Measurements from ENCODE around the gene CRB3.
A peak's percentile ranks its signal among the peaks of the same experiment; 100 is the strongest.
"Not testable (repeated sequence)": the region's sequence is repeated elsewhere in the genome, so short reads cannot be mapped to it uniquely, and the experiment has no call there.

The CRB3 gene, protein sequence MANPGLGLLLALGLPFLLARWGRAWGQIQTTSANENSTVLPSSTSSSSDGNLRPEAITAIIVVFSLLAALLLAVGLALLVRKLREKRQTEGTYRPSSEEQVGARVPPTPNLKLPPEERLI

DNA sequence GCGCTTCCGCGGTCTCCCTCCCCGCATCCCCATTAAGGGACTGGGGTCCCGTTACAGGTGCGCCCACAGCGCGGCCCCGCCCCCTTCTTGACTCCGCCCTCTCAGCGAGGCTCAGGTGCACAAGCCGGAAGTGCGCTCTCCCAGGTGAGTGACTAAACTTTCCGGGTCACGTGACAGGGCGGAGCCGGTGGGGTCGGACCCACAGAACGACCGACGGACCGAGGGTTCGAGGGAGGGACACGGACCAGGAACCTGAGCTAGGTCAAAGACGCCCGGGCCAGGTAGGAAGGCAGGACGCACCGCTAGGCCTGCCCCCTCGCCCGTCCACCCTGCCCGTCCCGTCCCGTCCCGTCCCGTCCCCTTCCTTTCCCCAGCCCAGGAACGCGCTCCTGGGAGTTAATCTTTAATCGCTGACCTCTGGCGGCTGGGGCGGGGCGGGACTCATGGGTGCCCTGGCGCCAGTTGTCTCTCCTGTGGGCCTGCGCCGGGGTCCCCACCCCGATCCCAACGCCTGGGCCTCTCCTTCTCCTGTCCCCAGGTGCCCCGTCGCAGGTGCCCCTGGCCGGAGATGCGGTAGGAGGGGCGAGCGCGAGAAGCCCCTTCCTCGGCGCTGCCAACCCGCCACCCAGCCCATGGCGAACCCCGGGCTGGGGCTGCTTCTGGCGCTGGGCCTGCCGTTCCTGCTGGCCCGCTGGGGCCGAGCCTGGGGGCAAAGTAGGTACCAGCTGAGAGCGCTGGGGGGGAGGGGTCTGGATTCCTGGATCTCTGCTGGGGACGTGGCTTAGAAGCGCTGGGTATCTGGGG is at the start of gene CRB3:
Gene CRB3 (plus strand): TSS at position 202 of the 804 bp plus-strand sequence. CDS start 431 bp downstream, at position 633.
- DNase-seq: no peak

DNA sequence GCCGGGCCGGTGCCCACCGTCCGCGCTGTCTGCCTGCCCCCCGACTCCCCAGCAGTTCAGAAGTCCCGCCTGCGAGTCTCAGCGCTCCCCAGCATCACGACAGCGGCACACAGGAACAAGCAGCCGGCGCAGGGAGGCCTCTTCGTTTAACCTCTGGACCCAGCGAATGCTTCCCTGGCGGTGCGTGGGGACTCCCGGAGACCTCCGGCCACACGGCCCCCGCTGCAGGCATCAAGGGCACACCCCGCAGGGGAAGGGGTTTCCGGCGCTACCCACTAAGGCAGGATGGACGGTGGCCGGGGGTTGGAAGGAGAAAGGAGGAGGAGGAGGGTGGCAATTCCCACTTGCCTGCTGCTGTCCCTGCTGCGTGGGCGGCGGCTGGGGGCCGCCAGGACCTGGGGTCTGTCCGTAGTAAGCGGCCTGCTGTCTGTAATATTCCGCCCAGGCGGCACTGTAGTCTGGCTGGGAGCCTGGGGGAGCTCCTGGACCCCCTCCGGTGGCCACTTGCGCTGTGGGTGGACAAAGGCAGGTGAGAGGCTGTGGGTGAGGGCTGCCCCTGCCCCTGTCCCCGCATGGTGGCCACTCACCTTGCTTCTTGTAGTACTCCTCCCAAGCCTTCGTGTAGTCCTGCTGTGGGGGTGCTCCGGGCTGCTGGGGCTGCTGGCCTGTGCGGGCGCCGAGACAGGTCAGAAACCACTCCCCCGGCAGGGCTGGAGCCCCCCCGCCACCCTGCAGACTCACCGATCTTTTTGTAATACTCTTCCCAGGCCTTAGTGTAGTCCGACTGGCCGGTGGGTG is 49.1 kb upstream of the CRB3 start:
- DNase-seq: no peak

DNA sequence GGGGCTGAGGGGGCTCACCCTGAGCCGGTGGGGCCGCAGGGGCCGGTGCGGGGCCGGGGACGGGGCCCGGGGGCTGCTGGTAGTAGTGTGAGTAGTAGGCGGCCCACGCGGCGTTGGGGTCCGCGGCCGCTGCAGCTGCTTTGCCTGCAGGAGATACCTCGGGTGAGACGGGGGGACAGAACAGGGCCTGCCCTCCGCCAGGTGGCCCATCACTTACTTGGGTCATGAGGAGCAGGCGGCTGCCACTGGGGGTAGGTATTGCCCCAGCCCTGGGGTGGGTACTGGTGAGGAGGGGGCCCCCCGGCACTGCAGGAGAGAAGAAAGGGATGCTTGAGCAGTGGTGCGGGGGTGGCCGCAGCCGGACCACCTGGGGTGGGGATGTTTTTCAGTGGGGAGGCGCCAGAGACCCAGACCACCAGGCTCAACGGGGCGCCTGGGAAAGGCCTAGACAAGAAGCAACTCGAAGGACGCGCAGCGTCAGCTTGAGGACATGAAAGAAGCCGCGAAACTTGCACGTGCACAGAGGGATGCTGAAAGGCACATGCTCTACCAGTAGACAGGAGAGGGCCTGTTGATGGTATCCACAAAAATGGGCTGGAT is 48.4 kb upstream of the CRB3 start:
- DNase-seq: no peak

DNA sequence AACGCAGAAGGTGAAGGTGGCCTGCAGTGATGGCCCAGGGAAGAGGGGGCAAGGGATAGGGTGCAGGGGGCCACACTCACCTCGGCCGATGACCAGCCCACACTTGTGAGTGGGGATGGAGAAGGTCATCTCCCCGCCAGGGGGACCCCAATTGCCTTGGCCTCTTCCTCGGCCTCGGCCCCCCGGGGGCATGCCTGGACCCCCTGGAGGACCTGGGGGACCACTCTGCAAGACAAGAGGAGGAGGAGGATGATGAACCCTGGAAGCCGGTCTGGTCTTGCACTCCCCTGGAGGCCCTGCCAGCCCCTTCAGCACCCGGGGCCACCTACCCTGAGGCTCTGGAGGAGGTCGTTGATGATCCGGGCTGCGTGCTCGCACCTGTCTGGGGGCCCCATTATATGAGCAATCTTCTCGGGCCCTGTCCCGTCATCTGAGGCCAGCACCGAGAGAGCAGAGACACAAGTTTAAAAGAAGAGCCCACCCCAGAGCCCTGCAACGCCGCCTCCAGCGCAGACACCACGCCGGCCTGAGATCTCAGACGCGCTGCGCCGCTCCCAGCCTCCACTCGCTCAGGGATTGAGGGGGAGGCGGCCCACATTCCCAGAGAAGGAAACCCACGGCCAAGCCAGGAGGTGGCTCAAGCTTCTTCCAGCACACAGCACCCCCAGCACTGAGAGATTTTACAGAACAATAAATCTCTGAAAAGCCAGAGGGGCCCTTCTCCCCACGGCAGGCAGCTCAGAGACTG is 47.2 kb upstream of the CRB3 start:
- no peak for DNase-seq

DNA sequence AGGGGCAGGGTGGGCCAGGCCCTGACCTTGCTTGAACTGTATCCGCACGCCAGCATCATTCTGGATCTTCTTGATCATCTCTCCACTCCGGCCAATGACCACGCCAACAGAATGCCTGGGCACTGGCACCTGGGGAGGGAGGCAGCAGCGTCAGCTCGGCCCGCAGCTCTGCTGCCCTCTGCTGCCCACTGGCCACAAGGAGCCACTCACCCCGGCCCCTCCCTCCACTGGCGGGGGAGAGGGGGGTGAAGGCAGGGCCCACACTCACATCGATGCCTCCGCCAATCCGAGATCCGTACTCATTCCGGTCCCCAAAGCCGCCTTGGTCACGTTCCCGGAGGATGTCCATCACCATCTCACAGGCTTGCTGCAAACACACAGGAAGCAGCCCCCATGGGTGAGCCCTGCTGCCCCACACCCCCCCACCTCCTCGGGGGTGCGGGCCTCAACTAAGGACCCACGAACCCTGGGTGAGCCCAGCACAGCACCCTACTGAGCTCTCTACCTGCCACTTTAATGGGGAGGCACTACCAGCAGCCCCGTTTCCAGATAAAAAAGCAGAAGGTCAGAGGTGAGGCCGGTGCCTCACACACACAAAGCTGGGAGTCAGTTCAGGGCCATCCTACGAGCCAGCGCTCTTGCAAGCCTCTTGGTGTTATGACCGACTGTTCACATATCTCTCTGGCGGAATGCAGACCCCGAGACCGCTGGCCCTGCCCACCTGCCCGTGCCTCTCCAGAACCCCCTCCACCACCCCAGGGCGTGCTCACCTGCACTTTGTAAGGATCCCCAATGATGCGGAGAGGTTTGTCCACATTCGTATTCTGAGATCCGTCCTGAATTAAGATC is 46.1 kb upstream of the CRB3 start:
- DNase-seq: no peak

DNA sequence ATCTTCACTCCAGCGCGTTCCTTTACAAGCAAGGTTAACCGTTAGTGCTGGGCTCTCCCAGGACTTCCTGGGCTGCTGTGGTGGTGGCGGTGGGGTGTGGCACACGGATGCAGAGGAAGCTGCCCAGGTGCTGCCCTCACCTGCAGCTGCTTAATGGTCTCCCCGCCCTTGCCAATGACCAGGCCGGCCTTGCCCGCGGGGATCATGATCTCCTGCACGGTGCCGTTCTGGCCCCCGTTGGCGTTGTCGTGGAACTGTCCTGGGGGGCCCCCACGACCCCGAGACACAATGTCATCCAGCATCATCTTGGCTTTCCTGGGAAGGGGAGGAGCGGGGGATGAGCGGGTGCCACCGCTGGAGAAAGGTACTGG is 45.5 kb upstream of the CRB3 start:
- no peak for DNase-seq

DNA sequence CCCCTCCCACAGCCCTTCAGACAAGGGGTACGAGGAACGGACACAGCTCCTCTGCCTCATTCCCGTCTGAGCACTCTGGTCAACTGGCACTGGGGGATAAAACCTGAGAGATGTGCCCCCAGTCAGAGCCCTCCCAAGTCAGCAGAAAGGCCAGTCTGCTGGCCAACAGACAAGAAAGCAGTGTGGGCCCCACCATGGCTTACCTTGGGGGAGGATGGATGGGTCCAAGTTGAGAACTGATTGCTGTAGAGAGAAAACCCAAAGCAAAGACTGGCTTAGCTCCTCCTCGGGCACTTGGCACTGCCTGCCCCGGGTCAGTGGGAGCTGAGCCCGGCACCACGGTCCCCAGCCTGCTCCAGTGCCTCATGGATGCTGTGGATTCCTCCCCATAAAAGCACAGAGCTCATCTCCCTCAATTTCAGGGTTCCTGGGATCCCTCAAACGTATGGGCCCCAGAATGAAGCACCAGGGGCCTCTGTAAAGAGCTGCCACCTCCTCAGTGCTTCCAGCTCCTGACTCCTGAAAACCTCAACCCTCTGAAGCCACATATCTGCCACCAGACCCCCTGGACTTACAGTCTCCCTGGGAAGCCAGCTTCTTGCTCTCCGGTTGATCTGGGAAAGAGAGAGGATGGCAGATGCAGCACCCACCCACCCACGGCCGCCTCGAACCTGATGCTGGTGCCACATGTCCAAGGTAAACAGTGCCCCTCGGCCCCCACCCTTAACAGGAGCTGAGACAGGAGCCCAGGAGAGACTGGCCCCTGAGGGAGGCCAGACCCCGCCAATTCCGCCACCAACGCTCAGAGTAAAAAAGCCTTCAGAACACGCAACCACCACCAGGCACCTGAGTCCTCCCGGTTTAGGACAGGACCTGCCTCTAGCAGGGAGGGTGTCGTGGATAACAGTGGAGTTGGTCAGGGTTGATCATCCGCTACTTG is 42.7 kb upstream of the CRB3 start:
- no peak for DNase-seq

DNA sequence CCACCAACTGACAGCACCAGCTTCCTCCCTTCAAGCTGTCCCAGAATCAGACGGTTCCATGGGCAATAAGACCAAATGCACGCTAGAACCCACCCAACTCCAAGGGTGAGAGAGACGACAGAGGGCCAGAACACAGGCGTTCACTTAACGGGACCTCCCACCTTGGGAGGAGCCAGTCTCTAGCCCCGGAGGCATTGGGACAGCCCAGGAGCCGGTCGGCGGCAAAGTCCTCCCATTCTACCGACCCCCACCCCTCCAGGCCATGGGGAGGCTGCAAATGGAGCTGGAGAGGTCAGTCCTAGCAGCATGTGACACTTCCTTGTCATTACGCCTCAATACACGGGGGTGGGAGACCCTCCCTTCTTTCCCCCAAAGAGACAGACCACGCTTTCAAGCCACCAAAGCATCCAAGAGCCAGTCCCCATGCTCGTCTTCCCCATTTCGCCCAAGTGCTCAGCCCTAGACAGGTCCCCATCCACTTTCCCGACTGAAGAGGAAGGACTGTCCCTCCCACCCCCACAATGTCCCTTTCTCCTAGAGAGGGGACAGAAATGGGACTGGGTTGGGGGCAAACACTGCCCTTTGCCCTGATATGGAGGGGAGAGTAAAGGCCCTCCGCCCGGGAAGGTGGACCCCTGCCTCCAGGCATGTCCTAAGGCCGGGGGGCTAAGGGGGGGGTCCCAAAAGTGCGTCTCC is 40.4 kb upstream of the CRB3 start:
- peak; percentile 75 for DNase-seq

DNA sequence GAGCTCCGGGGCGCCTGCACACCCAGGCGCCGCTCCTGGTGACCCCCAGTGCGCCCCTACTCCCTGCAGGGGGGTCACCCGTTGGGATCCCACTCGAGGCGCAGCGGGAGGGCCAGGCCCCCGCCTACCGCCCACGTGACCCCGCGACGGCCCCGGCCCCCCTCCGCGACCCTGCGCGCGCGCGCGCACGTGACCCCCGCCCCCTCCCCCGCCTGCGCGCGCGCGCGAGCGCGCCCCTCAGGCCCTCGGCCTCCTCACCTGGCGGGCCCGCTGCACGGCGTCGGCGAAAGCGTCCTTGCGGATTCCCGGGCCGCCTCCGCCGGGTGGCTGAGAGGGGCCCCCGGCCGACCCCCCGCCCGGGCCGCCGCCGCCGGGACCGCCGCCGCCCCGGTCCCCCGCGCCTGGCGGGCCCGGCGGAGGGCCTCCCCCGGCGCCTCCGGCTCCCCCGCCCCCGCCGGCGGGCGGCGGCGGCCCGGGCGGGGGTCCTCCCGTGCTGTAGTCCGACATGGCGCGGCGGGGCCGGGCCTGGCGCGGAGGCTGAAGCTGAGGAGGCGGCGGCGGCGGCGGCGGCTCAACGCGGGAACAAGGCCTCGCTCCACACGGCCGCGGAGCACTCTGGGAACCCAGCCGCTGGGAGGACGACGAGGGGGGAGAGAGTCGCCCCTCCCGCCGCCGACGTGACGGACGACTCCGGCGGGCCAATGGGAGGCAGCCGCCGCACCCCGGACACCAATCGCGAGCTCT is 39.7 kb upstream of the CRB3 start, which contains the start of gene KHSRP:
Gene KHSRP (minus strand): TSS at position 617 of the 744 bp plus-strand sequence. CDS start 110 bp downstream, at position 507.
- DNase-seq: peak; percentile 7

DNA sequence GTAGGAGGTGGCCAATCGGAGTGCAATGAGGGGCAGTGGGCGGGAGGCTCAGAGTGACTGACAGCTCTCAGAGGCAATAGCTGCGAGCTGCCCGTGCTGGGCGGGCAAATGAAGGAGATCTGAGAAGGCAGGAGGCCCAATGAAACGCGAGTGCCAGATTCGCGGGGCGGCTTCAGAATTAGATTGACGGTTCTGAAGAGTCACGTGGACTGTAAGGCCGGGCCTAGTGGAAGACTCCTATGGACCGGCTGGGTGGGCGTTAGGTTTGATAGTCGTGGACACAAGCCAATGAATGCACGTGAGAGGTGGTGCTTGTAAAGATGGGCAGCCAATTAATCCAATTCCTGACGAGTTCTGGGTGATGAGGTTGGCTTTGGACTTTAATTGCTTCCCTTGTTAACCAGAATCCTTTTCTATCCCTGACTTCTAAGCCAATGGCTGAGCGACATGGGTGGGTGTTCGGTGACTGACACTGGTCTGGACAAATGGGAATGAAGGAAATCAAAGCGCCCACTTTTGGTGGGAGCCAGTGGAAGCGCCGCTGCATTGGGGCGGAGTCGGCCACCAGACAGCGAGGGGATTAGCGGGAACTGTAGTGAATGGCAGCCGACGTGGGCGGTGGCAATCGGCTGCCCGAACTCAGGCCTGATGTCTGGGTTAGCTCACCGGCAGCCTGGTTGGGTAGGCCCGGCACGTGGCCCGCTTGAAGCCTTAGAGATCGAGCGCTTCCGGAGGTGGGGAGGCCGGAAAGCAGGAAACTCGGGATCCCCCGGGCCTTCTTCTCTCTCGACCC is 38.9 kb upstream of the CRB3 start:
- peak; percentile 100 for DNase-seq

DNA sequence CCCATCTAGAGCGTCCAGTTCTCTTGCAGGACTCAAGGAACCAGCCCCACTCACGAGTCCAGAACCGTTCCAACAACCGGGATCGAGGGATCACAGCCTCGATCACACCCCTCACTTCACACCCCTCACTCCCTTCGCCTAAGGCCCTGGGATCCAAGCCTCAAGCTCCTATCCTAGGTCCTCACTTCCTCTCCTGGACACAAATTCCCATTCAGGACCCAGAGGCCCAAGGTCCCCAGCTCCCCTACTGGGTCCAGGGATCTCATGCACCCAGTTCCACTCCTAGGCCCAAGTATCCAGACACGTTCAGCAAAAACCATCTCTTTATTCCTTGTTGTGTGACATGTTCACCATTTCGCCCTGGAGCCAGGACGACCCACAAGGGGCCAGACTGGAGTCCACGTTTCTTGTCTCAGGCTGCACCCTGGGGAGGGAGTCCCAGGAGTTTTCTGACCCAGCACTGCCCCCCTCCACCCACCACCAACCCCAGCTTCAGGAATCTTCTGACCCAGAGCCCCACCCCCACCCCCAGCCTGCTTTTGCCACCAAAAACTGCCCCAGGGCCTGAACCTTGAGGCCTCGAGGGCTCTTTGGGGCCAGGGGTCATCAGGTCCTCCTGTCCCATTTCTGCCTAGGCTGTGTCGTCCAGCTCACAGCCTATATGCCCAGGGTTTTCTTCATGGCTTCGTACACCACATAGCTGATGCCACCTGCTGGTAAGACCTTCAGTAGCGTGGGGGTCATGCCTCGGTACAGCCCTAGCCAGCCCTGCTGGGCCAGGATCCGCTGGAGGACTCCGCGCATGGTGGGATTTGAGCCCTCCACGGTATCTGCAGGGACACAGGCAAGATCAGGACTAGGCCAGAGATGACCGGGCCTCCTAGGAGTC is 38.1 kb upstream of the CRB3 start:
- DNase-seq: peak; percentile 51

DNA sequence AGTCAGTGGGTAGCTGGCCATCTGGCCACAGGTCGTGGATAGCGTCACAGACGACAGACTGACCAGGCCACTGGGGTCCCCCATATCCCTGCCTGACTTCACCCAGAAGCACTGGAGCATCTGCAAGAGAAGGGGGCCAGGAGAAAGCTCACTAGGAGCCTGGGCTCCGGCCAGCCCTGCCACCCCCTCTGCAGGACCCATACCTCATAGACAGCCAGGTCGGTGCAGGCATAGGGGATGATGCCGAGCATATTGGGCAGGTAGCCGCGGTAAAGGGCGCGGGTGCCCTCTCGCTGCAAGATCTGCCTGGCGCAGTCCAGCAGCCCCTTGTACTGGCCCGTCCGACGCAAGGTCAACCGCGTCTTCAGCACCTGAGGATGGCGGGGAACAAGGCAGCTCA is 36.9 kb upstream of the CRB3 start:
- no peak for DNase-seq

DNA sequence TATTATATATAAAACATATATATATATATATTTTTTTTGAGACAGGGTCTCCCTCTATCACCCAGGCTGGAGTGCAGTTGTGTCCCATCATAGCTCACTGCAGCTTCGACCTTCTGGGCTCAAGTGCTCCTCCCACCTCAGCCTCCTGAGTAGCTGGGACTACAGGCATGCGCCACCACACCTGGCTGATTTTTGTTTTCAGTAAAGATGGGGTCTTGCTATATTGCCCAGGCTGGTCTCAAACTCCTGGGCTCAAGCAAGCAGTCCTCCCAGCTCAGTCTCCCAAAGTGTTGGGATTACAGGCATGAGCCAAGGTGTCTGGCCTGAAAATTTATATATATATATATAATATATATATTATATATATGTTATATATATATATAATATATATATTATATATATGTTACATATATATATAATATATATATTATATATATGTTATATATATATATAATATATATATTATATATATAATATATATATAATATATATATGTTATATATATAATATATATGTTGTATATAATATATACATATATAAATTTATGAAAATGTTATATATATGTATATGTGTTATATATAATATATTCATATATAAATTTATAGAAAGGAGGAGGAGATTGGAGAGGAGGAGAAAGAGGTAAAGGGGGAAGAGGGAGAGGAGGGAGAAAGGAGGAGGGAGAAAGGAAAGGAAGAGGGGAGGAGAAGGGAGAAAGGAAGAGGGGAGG is 35.2 kb upstream of the CRB3 start:
- not testable (repeated sequence) for DNase-seq

DNA sequence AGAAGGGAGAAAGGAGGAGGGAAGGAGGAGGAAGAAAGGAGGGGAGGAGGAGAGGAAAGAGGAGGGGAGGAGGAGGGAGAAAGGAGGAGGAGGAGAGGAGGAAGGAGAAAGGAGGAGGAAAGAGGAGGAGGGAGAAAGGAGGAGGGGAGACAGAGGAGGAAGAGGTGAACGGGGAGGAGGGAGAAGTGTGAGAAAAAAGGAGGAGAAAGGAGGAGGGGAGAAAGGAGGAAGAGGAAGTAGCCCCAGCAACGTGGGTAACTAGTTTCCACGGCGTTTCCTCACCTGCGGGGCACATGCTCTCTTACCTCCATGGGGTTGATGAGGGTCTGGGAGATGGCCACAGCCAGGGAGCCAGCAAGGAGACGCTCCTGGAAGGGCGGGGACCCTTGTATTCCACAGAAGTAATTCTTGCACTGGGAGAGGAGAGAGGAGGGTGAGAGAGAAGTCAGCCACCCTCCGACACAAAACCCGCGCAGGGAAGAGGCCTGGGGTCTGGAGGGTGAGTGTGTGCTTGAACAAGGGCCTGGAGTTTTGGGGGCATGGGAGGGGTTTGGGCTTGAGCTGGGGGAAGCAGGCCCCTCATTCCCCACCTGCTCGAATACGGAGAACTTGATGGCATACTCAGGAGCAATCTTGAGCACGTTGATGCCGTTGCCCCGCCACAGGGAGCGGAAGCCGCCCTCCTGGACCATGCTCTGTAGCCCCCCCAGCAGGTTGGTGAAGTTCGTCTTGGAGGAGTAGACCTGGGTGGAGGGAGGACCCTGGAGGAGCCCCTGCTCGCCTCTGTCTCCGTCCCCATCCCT is 34.5 kb upstream of the CRB3 start:
- no peak for DNase-seq

DNA sequence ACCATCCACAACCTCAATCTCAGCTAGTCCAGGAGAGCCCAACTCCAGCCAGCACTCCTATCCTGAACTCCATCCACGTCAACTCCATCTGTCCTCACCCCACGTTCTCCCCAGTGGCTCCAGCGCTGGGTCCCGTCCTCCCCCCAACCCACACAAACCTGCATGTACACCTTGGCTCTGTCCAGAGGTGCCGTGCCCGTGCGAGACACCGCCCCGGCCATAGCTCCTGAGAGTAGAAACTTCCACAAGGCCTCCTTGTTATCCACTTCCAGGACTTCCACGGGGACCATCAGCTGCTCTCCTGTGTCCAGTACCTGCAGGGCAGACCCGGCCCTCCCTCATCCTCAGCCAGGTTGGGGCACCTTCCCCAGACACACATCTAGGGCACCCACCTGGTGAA is 32.2 kb upstream of the CRB3 start:
- DNase-seq: no peak

DNA sequence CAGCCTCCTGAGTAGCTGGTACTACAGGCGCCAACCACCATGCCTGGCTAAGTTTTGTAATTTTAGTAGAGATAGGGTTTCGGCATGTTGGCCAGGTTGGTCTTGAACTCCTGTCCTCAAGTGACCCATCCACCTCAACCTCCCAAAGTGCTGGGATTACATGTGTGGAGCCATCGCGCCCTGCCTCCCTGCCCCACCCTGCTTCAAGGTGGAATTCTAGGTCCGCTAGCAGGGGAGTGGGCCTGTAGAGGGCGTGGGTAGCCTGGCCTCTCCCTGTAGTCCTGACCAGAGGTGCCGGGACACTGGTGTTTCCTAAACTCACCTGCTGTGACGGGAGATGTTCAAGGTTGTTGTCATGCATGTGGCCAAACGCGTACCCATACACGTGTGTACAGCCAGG is 30.9 kb upstream of the CRB3 start:
- DNase-seq: no peak
